AG10803 (cell line): ENCODE results near the gene TCF25.

Source experiments
- DNase-seq: peaks from one replicate; pipeline ENCODE4 v3.0.0; 2010; ENCODE audit warnings: low read depth
- H3K4me3 ChIP-seq: 2 replicates; pipeline ENCODE4 v1.5.1; 2011; ENCODE audit warnings: mild to moderate bottlenecking, low read length, control low read depth
- TF ChIP-seq, protein P1 (sequence below): conservative IDR thresholded peaks from 2 replicates; pipeline ENCODE4 v1.5.1; 2011; ENCODE audit warnings: mild to moderate bottlenecking, low read length, control low read depth, inconsistent platforms

TCF25 gene

DNA sequence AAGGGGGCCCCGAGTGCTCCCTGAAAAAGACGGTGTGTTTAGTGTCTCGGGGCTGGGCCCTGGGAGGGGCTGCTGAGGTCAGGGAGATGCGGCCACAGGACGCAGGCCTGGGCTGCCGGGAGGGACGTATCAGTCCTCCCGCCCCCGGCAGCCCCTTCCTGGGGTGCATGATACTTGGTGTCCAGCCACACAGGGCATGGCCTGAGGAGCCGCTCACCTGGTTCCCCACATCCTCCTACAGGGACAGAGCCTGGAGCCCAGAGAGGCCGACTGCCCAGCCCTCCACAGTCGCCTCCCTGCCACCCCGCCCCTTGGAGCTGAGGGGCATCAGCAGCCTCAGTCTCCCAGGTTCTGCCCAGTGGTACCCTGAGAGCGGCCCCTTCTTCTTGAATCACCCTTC is 63.1 kb downstream of the TCF25 start:
- DNase-seq, result no peak
- TF ChIP-seq, protein P1, sequence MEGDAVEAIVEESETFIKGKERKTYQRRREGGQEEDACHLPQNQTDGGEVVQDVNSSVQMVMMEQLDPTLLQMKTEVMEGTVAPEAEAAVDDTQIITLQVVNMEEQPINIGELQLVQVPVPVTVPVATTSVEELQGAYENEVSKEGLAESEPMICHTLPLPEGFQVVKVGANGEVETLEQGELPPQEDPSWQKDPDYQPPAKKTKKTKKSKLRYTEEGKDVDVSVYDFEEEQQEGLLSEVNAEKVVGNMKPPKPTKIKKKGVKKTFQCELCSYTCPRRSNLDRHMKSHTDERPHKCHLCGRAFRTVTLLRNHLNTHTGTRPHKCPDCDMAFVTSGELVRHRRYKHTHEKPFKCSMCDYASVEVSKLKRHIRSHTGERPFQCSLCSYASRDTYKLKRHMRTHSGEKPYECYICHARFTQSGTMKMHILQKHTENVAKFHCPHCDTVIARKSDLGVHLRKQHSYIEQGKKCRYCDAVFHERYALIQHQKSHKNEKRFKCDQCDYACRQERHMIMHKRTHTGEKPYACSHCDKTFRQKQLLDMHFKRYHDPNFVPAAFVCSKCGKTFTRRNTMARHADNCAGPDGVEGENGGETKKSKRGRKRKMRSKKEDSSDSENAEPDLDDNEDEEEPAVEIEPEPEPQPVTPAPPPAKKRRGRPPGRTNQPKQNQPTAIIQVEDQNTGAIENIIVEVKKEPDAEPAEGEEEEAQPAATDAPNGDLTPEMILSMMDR, result no peak
- no peak overlapping the region for H3K4me3 ChIP-seq

DNA sequence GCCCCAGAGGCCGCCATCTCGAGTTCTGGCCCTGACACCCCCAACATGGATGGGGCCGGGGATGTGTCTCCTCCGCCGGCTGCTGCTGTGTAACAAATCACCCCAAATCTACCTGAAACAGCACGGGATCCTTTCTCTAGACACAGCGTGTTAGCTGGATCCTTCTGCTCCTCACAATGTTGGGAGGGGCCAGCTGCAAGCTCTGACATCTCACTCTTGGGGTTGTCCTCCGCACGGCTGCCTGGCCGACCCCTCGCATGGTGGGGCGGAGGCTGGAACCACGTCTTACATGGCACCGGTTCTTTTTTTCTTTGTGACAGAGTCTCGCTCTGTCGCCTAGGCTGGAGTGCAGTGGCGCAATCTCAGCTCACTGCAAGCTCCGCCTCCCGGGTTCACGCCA is 63.6 kb downstream of the TCF25 start:
- TF ChIP-seq, protein P1, result no peak
- H3K4me3 ChIP-seq, result no peak overlapping the region
- no peak for DNase-seq

DNA sequence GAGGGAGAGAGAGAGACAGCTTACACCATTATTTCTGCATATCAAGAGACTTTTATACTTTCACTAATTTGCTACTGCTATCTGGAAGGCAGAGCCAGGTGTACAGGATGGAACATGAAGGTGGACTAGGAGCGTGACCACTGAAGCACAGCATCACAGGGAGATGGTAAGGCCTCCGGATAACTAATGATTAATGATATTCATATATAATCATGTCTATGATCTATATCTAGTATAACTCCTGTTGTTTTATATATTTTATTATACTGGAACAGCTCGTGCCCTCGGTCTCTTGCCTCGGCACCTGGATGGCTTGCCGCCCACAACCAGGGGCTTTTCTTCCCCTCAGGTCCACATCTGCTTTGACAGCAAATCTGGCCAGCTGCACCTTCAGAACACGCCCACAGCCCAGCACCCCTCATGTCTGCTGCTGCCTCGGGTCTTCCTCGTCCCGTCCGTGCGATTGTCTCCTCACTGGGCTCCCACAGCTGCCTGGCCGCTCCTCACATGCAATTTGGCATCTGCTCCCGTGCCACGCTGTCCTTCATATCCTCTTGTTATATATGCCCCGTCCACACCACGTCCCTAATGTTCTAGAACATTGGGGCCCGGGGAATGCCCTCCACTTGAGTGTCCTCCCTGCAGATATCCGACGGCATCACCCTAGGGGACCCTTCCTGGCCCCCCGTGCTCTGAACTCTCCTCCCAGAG is 64.9 kb downstream of the TCF25 start:
- TF ChIP-seq, protein P1, result no peak
- H3K4me3 ChIP-seq, result no peak overlapping the region
- no peak for DNase-seq

DNA sequence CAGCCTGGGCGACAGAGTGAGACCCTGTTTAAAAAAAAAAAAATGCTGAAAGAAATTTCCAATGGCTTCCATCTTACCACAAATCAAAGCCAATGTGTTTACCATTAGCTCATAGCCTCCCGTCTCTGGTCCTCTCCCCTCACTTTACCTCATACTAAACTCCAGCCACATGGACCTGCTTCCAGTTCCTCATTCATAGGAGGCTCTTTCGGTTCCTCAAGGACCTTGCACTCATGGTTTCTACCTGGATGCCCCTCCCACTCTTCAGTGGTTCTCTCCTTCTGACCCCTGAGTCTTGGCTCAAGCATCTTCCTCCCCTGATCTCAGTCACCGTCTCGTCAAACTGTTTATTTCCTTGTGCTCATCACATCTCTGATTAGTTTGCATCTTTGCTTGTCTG is 71.4 kb downstream of the TCF25 start:
- H3K4me3 ChIP-seq, result no peak overlapping the region
- no peak for DNase-seq

DNA sequence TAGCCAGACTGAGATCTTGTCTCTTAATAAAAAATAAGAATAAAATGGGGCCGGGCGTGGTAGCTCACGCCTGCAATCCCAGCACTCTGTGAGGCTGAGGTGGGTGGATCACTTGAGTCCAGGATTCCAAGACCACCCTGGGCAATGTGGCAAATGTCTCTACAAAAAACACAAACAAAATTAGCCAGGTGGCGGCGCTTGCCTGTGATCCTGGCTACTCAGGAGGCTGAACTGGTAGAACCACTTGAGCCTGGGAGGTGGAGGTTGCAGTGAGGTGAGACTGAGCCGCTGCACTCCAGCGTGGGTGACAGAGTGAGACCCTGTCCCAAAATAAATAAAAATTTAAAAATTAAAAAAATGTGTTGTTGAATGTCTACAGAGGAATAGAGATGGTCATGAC is 72.3 kb downstream of the TCF25 start:
- TF ChIP-seq, protein P1, result no peak
- H3K4me3 ChIP-seq, result no peak overlapping the region
- DNase-seq, result no peak

More for the DNA sequence above, 71.4 kb downstream of the TCF25 start:
- TF ChIP-seq, protein P1, result no peak

DNA sequence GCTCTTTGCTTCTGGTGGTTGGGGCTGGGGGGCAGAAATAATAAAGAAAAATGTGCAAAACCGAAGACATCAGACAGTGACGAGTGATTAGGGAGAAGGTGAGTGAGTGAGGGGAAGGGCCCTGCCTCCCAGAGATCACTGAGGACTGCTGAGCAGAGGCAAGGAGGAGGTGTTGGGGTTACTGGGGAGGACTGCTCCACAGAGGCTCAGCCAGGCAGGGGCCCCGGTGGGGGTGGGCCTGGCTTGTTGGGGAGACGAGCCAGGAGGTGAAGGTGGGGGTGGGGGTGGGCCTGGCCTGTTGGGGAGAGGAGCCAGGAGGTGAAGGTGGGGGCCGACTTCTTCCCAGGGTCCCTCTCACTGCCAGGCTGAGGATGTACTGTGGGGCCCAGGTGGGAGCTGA is 73.1 kb downstream of the TCF25 start:
- no peak for DNase-seq
- no peak overlapping the region for H3K4me3 ChIP-seq
- TF ChIP-seq, protein P1, result no peak

DNA sequence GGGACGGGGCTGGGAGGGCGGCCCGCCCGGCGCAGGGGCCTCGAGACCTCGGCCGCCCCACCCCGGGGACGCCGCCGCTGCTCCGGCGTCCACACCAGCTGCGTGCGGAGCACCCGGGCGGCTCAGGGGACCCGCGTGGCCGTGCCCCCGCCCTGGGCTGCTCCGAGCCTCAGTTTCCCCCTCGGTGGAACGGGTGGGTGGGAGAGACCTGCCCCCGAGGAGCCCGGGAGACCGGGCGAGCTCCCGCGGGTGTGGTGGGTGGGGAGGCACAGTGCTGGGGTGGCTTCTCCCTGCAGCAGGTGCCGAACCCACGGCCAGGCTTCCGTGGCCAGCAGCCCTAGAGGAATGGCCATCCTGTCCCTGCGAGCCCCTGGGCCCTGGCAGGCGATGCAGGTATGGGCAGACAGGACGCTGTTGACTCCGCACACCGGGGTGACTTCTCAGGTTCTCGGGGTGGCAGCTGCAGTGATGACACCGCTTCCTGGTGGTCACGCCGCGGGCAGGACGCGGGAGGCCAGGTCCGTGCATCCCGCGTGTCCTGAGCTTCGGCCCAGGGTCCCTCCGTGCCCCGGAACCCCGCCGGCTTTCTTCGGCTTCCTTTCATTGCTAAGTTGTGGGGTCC is 75.8 kb downstream of the TCF25 start:
- peak overlapping the region; percentile 66 for H3K4me3 ChIP-seq
- DNase-seq, result no peak
- TF ChIP-seq, protein P1, result no peak
